Endothelial cell of umbilical vein (primary cell): ENCODE measurements around the gene DNTT. TPM values are rescaled to one million over a fixed set of nuclear protein-coding genes. Genes with fewer than 3 reads are reported as not detected.

Experiments used
- BruUV-seq: library from RNA; stranded (reverse); fragments of 400-500 nt; replicated peaks from 2 replicates; lab custom pipeline; 2021; lab: Mats Ljungman, UMichigan
- CTCF ChIA-PET: fragments of 300-600, 350-600 bp; sonication (Branson Sonifier 250); formaldehyde crosslinking; loops from one replicate; lab custom pipeline; 2021; ENCODE audit warnings: antibody characterized with exemption, inconsistent platforms; lab: Charles Lee
- POLR2A ChIA-PET: fragments of 300-600, 350-600 bp; sonication (Branson Sonifier 250); formaldehyde crosslinking; loops from one replicate; lab custom pipeline; 2021; ENCODE audit warnings: antibody characterized with exemption, inconsistent platforms; lab: Charles Lee
- DNase-seq: peaks from one replicate; pipeline ENCODE4 v3.0.0-alpha.2; 2011; ENCODE audit warnings: low read depth, low spot score
- FAIRE-seq: peaks from 2 replicates; lab custom pipeline; 2011; peaks lifted over from hg19 to GRCh38; lab: Jason Lieb, UNC
- H2AFZ ChIP-seq: 2 replicates; pipeline ENCODE4 v1.6.0; 2012; ENCODE audit warnings: low read depth, low read length, control low read depth, inconsistent platforms
- H3K27ac ChIP-seq: 2 replicates; pipeline ENCODE4 v1.5.1; 2011; ENCODE audit warnings: low read depth, mild to moderate bottlenecking, control low read depth, low read length, moderate library complexity; ENCODE audit not compliant: insufficient read depth
- H3K27me3 ChIP-seq, 2 experiments: 2 replicates each; pipeline versions ENCODE4 v1.6.0 to v1.6.1; 2011; ENCODE audit warnings: low read length in 2 of 2, mixed read lengths in 1 of 2; ENCODE audit not compliant: control insufficient read depth in 2 of 2, insufficient read depth in 2 of 2
- H3K36me3 ChIP-seq, 2 experiments: 2 replicates in 1 of 2; 3 replicates in 1 of 2; pipeline ENCODE4 v1.5.1; 2011; ENCODE audit warnings: low read length in 2 of 2, mild to moderate bottlenecking in 1 of 2, moderate library complexity in 1 of 2; ENCODE audit not compliant: control insufficient read depth in 2 of 2, insufficient read depth in 2 of 2; ENCODE audit errors: extremely low read depth in 1 of 2
- H3K4me1 ChIP-seq: 3 replicates; pipeline ENCODE4 v1.5.1; 2011; ENCODE audit warnings: mild to moderate bottlenecking, low read length; ENCODE audit not compliant: control insufficient read depth, insufficient read depth; ENCODE audit errors: extremely low read depth
- H3K4me2 ChIP-seq: 2 replicates; pipeline ENCODE4 v1.6.1; 2011; ENCODE audit warnings: low read length, control low read depth, mixed read lengths; ENCODE audit not compliant: insufficient read depth
- H3K4me3 ChIP-seq, 3 experiments: fragments of 200-600 bp in 1 of 3; sonication (generic), shearing (Covaris generic) in 1 of 3; replicated peaks in 1 of 3; 2 replicates each; pipeline ENCODE4 v1.5.1; 2011 to 2016; ENCODE audit warnings: control low read depth in 3 of 3, low read length in 3 of 3, mild to moderate bottlenecking in 2 of 3, inconsistent platforms in 1 of 3, low read depth in 1 of 3, moderate library complexity in 1 of 3; ENCODE audit not compliant: insufficient read depth in 1 of 3
- H3K79me2 ChIP-seq: 2 replicates; pipeline ENCODE4 v1.6.0; 2012; ENCODE audit warnings: low read length, inconsistent platforms; ENCODE audit not compliant: control insufficient read depth, insufficient read depth
- H3K9ac ChIP-seq: replicated peaks from 2 replicates; pipeline ENCODE3; 2011; ENCODE audit warnings: low read length, control low read depth; ENCODE audit not compliant: insufficient read depth; ENCODE audit errors: extremely low read depth
- H3K9me1 ChIP-seq: replicated peaks from 3 replicates; pipeline ENCODE4 v1.6.0; 2011; ENCODE audit warnings: mild to moderate bottlenecking, low read length; ENCODE audit not compliant: control insufficient read depth, insufficient read depth; ENCODE audit errors: extremely low read depth
- H3K9me3 ChIP-seq: replicated peaks from 2 replicates; pipeline ENCODE4 v1.5.1; 2012; ENCODE audit warnings: low read length, inconsistent platforms; ENCODE audit not compliant: control insufficient read depth, insufficient read depth
- H4K20me1 ChIP-seq: replicated peaks from 2 replicates; pipeline ENCODE3; 2011; ENCODE audit warnings: mild to moderate bottlenecking, low read length; ENCODE audit not compliant: control insufficient read depth, insufficient read depth; ENCODE audit errors: extremely low read depth
- EZH2 ChIP-seq: IDR thresholded peaks from 2 replicates; pipeline ENCODE4 v1.6.1; 2012; ENCODE audit warnings: borderline replicate concordance, low read depth, mild to moderate bottlenecking, moderate library complexity, low read length, inconsistent platforms; ENCODE audit not compliant: severe bottlenecking
- FOS ChIP-seq: IDR thresholded peaks from 2 replicates; pipeline ENCODE4 v1.6.1; 2011; ENCODE audit warnings: mild to moderate bottlenecking, low read length, moderate library complexity, borderline replicate concordance; ENCODE audit not compliant: insufficient read depth
- GATA2 ChIP-seq: IDR thresholded peaks from 2 replicates; pipeline ENCODE4 v1.7.0; 2011; ENCODE audit warnings: low read depth, mild to moderate bottlenecking, moderate library complexity, mixed read lengths, low read length; ENCODE audit not compliant: insufficient read length, insufficient read depth
- JUN ChIP-seq: IDR thresholded peaks from 2 replicates; pipeline ENCODE4 v1.6.1; 2011; ENCODE audit warnings: borderline replicate concordance, low read depth; ENCODE audit not compliant: insufficient read length, insufficient read depth
- MAX ChIP-seq: IDR thresholded peaks from 2 replicates; pipeline ENCODE4 v1.6.1; 2011; ENCODE audit not compliant: insufficient read depth, insufficient read length
- MYC ChIP-seq: IDR thresholded peaks from one replicate; pipeline ENCODE4 v1.6.1; 2011; ENCODE audit warnings: mild to moderate bottlenecking, low read depth, low read length
- POLR2A ChIP-seq: IDR thresholded peaks from 2 replicates; pipeline ENCODE4 v1.6.1; 2012; ENCODE audit warnings: low read depth, mild to moderate bottlenecking, control low read depth, low read length
- POLR2AphosphoS5 ChIP-seq: IDR thresholded peaks from 2 replicates; pipeline ENCODE4 v1.6.1; 2012; ENCODE audit warnings: low read depth, mild to moderate bottlenecking, control low read depth, low read length, moderate library complexity; ENCODE audit not compliant: insufficient read depth
- dilution Hi-C: fragments of 300-500 bp; cut with MboI; formaldehyde crosslinking; loops from one replicate; pipeline ENCODE4 v1.15.0; 2019; ENCODE audit warnings: low sequenced_read_pairs; ENCODE audit not compliant: extremely low pct_ligation_motif_present
- intact Hi-C: fragments of 100-400 bp; cut with micrococcal nuclease; formaldehyde crosslinking; loops from one replicate; pipeline ENCODE4 v1.10.0; 2022
- polyA plus RNA-seq, 4 experiments: library from polyadenylated mRNA; depleted of rRNA in 3 of 4; stranded (reverse) in 3 of 4; unstranded in 1 of 4; fragments of >200 nt; gene quantifications; 2 replicates each; pipeline versions ENCODE4 v1.2.1 to v1.2.3, GENCODE V29; 2011 to 2012; ENCODE audit warnings: missing spikeins in 1 of 4
- total RNA-seq: library from RNA; stranded (reverse); gene quantifications from 2 replicates; pipeline ENCODE4 v1.2.3, GENCODE V29; 2021
- TF ChIP-seq, protein P1 (sequence below), 2 donors: IDR thresholded peaks; 1 replicate in 1 of 2; 2 replicates in 1 of 2; pipeline ENCODE4 v1.5.1; 2011; ENCODE audit warnings: low read length in 2 of 2, mild to moderate bottlenecking in 2 of 2, moderate library complexity in 2 of 2, control low read depth in 1 of 2, inconsistent platforms in 1 of 2, low read depth in 1 of 2; ENCODE audit not compliant: insufficient read depth in 1 of 2; ENCODE audit errors: extremely low read depth in 1 of 2

The DNTT gene
- total and polyA plus RNA-seq, 2 donors (not counting 3 experiments of a cell fraction or from before 2014, with no cell fraction given) = not detected

GRCh38 chr10:96263176-96263575 is 41.1 kb upstream of the DNTT start:
- dilution Hi-C loops = no loop called here

More at GRCh38 chr10:96263176-96263575, 41.1 kb upstream of the DNTT start:
- H3K4me1 ChIP-seq = no peaks in the 10 kb centered on the region
- H3K9me3 ChIP-seq = no peaks in the 10 kb centered on the region
- intact Hi-C loops = no loop called here
- no peak overlapping the region for H3K9ac ChIP-seq
- no peaks in the 10 kb centered on the region for H3K36me3 ChIP-seq
- no peaks in the 10 kb centered on the region for H3K79me2 ChIP-seq
- TF ChIP-seq JUN (no peak), GATA2 (no peak), POLR2AphosphoS5 (no peak), EZH2 (no peak), MYC (no peak), MAX (no peak), FOS (no peak), POLR2A (no peak)
- TF ChIP-seq, protein P1, sequence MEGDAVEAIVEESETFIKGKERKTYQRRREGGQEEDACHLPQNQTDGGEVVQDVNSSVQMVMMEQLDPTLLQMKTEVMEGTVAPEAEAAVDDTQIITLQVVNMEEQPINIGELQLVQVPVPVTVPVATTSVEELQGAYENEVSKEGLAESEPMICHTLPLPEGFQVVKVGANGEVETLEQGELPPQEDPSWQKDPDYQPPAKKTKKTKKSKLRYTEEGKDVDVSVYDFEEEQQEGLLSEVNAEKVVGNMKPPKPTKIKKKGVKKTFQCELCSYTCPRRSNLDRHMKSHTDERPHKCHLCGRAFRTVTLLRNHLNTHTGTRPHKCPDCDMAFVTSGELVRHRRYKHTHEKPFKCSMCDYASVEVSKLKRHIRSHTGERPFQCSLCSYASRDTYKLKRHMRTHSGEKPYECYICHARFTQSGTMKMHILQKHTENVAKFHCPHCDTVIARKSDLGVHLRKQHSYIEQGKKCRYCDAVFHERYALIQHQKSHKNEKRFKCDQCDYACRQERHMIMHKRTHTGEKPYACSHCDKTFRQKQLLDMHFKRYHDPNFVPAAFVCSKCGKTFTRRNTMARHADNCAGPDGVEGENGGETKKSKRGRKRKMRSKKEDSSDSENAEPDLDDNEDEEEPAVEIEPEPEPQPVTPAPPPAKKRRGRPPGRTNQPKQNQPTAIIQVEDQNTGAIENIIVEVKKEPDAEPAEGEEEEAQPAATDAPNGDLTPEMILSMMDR (IDR thresholded peaks at IDR 0.05; ENCODE audit: extremely low read depth in 1 of 2, insufficient read depth in 1 of 2, low read depth in 1 of 2, low read length in 2 of 2) = no peak
- no peaks in the 10 kb centered on the region for H3K27me3 ChIP-seq
- H3K4me2 ChIP-seq = no peak overlapping the region
- ChIA-PET POLR2A (no interaction called here), CTCF (interaction anchor here (3.4 kb wide), 1 partner anchor 34 kb away, joined by 10 read pairs; no protein-coding TSS in a partner anchor)
- DNase-seq = no peak
- H3K4me3 ChIP-seq = no peak overlapping the region
- FAIRE-seq = no peak
- H2AFZ ChIP-seq = no peak overlapping the region
- H3K27ac ChIP-seq = no peak overlapping the region
- no peaks in the 10 kb centered on the region for H4K20me1 ChIP-seq
- no TSS peak for BruUV-seq
- H3K9me1 ChIP-seq = no peaks in the 10 kb centered on the region
